Pancreas (tissue), 10 donors: ENCODE data around the gene MAB21L3. TPM values are rescaled to one million over a fixed set of nuclear protein-coding genes. Genes with fewer than 3 reads are reported as not detected.
"Not testable (repeated sequence)": the region's sequence is repeated elsewhere in the genome, so short reads cannot be mapped to it uniquely, and the experiment has no call there.

Experiments
- ATAC-seq, 4 donors: fragments of 200-7000 bp; cut with Tn5 transposase; one replicate each; pipeline versions ENCODE4 v1.8.0 to v1.9.1; 2020; ENCODE audit warnings: mild to moderate bottlenecking in 4 of 4, moderate library complexity in 4 of 4
- DNase-seq, 6 donors: peaks; one replicate each; pipeline ENCODE4 v3.0.0-alpha.2; 2020
- FAIRE-seq: peaks from 2 replicates; lab custom pipeline; 2012; peaks lifted over from hg19 to GRCh38; lab: Jason Lieb, UNC
- H3K27ac ChIP-seq, 4 donors: fragments of 200-600 bp; sonication (generic); 1 replicate in 3 of 4; 2 replicates in 1 of 4; pipeline versions ENCODE4 v1.5.0 to v1.8.0; 2020
- H3K27me3 ChIP-seq, 4 donors: fragments of 200-600 bp; one replicate each; pipeline ENCODE4 v1.8.0; 2021
- H3K36me3 ChIP-seq, 3 donors: fragments of 200-600 bp; sonication (generic) in 1 of 3; one replicate each; pipeline versions ENCODE4 v1.5.0 to v1.8.0; 2020 to 2021
- H3K4me1 ChIP-seq, 3 donors: fragments of 200-600 bp; one replicate each; pipeline ENCODE4 v1.8.0; 2021
- H3K4me3 ChIP-seq, 4 donors: fragments of 200-600 bp; sonication (generic) in 2 of 4; one replicate each; pipeline versions ENCODE4 v1.5.0 to v1.8.0; 2020 to 2021
- H3K9me3 ChIP-seq, 4 donors: fragments of 200-600 bp; one replicate each; pipeline ENCODE4 v1.8.0; 2021
- WGBS, 2 donors: extraction: QIAGEN DNeasy Blood & Tissue Kit; methylation state at CpG; one replicate each; pipeline ENCODE4 v1.1.7; 2013; 5-methylcytosine and 5-hydroxymethylcytosine counted together
- intact Hi-C, 3 donors: fragments of 100-400 bp; cut with DNase I; formaldehyde crosslinking; loops; one replicate each; pipeline versions ENCODE4 v1.11.1 to v1.14.2; 2022
- polyA plus RNA-seq, 2 donors: library from polyadenylated mRNA; stranded (reverse); fragments of 200-250 nt; gene quantifications; one replicate each; pipeline ENCODE4 v1.2.3, GENCODE V29; 2013
- total RNA-seq, 6 donors: library from RNA; stranded (reverse); fragmentation: NEBNext Ultra II Directional in 4 of 6; extraction: Animal tissue kit (Norgen Biotek cat#: 25700) in 4 of 6; gene quantifications; one replicate each; pipeline versions ENCODE4 v1.2.1 to v1.2.4, GENCODE V29; 2021 to 2023
- TF ChIP-seq, protein P1 (sequence below), 4 donors: fragments of 200-600 bp; sonication (generic) in 3 of 4; IDR thresholded peaks; one replicate each; pipeline versions ENCODE4 v1.5.0 to v1.8.0; 2021; ENCODE audit warnings: antibody characterized with exemption in 4 of 4
- donor health status: healthy with polysubstance abuse.
- donor health status: DM: no; HTN: no; CAD: no; lungs with moderate emphysema.
- donor health status: DM: no; HTN: no; CAD: no.
- donor health status: control.
- donor health status: control.
- donor health status: Bipolar disorder and iron deficiency.
- donor health status: DM: yes; HTN: yes; CAD: no.
- donor health status: DM: no; HTN: no; CAD: no.
- donor health status: DM: no; HTN: no; CAD: no.
- donor health status: DM: yes; HTN: yes; CAD: no.

MAB21L3 gene
- total and polyA plus RNA-seq, 8 donors = 0.12 TPM; not detected in 7

- Histone ChIP-seq H3K4me1 (no peaks in the 10 kb centered on the region), H3K9me3 (no peaks in the 10 kb centered on the region), H3K27me3 (peaks cover 0 to 4% (median 0%) of the 10 kb centered on the region in 4 donors), H3K4me3 (no peak overlapping the region), H3K27ac (peak overlapping the region in 1 of 4 donors; percentile 21), H3K36me3 (no peaks in the 10 kb centered on the region)
- intact Hi-C loops = no loop called here
- 79 to 89% methylated on average over 8 of the region's 8 CpGs for WGBS, 2 donors
- DNase-seq (no peak), FAIRE-seq (no peak), ATAC-seq (no peak)
- TF ChIP-seq, protein P1, sequence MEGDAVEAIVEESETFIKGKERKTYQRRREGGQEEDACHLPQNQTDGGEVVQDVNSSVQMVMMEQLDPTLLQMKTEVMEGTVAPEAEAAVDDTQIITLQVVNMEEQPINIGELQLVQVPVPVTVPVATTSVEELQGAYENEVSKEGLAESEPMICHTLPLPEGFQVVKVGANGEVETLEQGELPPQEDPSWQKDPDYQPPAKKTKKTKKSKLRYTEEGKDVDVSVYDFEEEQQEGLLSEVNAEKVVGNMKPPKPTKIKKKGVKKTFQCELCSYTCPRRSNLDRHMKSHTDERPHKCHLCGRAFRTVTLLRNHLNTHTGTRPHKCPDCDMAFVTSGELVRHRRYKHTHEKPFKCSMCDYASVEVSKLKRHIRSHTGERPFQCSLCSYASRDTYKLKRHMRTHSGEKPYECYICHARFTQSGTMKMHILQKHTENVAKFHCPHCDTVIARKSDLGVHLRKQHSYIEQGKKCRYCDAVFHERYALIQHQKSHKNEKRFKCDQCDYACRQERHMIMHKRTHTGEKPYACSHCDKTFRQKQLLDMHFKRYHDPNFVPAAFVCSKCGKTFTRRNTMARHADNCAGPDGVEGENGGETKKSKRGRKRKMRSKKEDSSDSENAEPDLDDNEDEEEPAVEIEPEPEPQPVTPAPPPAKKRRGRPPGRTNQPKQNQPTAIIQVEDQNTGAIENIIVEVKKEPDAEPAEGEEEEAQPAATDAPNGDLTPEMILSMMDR (IDR thresholded peaks at IDR 0.05) = no peak
These were observed 27.1 kb downstream of the MAB21L3 start for GRCh38 chr1:116138277-116138792.

GRCh38 chr1:116139592-116140134, 28.5 kb downstream of the MAB21L3 start:
- Histone ChIP-seq H3K4me3 (no peak overlapping the region), H3K4me1 (no peaks in the 10 kb centered on the region), H3K9me3 (no peaks in the 10 kb centered on the region), H3K36me3 (no peaks in the 10 kb centered on the region), H3K27ac (no peak overlapping the region), H3K27me3 (peaks cover 0 to 4% (median 0%) of the 10 kb centered on the region in 4 donors)
- ATAC-seq (peak in 2 of 4 donors; percentile 4 to 8), FAIRE-seq (no peak), DNase-seq (no peak)
- WGBS, 2 donors = 59 to 73% methylated on average over 6 of the region's 6 CpGs
- intact Hi-C loops = loop anchor here in 1 of 3 donors (5.0 kb wide), 1 partner anchor 343 kb away; no protein-coding TSS in a partner anchor
- TF ChIP-seq, protein P1 (IDR thresholded peaks at IDR 0.05) = no peak

- no peak overlapping the region for H3K4me3 ChIP-seq
- peaks cover 0 to 4% (median 0%) of the 10 kb centered on the region in 4 donors for H3K27me3 ChIP-seq
- no peaks in the 10 kb centered on the region for H3K36me3 ChIP-seq
- 54 to 72% methylated on average over 1 of the region's 1 CpG for WGBS, 2 donors
- H3K9me3 ChIP-seq = no peaks in the 10 kb centered on the region
- no peak overlapping the region for H3K27ac ChIP-seq
- intact Hi-C loops = loop anchor here in 1 of 3 donors (5.0 kb wide), 1 partner anchor 338 kb away; no protein-coding TSS in a partner anchor
- ATAC-seq (no peak), DNase-seq (no peak), FAIRE-seq (no peak)
- TF ChIP-seq, protein P1 (IDR thresholded peaks at IDR 0.05) = no peak
- no peaks in the 10 kb centered on the region for H3K4me1 ChIP-seq
These were observed 33.0 kb downstream of the MAB21L3 start for GRCh38 chr1:116144151-116144550.

- WGBS, 2 donors = 94 to 95% methylated on average over 29 to 37 of the region's 37 CpGs
- not testable (repeated sequence) for DNase-seq, H3K27me3 ChIP-seq, H3K9me3 ChIP-seq, H3K4me1 ChIP-seq, FAIRE-seq, H3K36me3 ChIP-seq, ATAC-seq, H3K4me3 ChIP-seq, H3K27ac ChIP-seq
- intact Hi-C loops = loop anchor here in 1 of 3 donors (5.0 kb wide), 1 partner anchor 356 kb away; no protein-coding TSS in a partner anchor
These were observed 35.4 kb downstream of the MAB21L3 start for GRCh38 chr1:116146447-116147113.

- no peak for ATAC-seq
- intact Hi-C loops = loop anchor here in 1 of 3 donors (5.0 kb wide), 1 partner anchor 355 kb away; no protein-coding TSS in a partner anchor
- Histone ChIP-seq H3K9me3 (no peaks in the 10 kb centered on the region), H3K4me3 (no peak overlapping the region), H3K4me1 (peaks cover 0 to 3% (median 0%) of the 10 kb centered on the region in 3 donors), H3K27me3 (peaks cover 0 to 4% (median 0%) of the 10 kb centered on the region in 4 donors), H3K27ac (no peak overlapping the region), H3K36me3 (no peaks in the 10 kb centered on the region)
- WGBS, 2 donors = 80 to 85% methylated on average over 3 of the region's 3 CpGs
- TF ChIP-seq, protein P1 (IDR thresholded peaks at IDR 0.05) = no peak
- FAIRE-seq = no peak
- no peak for DNase-seq
These were observed 35.9 kb downstream of the MAB21L3 start for GRCh38 chr1:116147114-116147510.
